22Rv1 (cell line): ENCODE measurements around the gene ALDH1A3.

Experiments used
- ZFX ChIP-seq: fragments of 450-650 bp; IDR thresholded peaks from 2 replicates; pipeline ENCODE4 v1.6.1; 2017; ENCODE audit warnings: antibody characterized with exemption, borderline replicate concordance
- TF ChIP-seq, protein P1 (sequence below): fragments of 450-650 bp; IDR thresholded peaks from 2 replicates; pipeline ENCODE4 v1.5.1; 2017; ENCODE audit warnings: mild to moderate bottlenecking

DNA sequence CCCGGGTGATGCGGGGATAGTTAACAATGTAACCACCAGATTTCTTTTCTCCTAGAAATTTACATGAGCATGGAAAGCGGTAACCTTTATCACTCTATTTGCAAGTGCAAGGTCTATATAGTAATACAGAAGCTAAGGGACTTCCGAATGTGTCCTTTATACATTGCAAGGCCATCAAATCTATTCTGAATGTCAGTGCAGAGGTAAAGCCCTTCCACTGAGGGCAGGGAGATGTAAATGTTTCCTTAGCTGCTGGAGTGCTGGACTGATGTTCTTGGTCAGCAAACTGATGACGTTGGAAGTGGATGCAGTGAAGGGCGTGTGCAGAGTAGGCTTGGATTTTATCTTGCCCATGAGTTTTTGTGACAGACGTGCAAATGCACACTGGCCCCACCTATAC lies 6.2 kb downstream of the ALDH1A3 start:
- TF ChIP-seq, protein P1, sequence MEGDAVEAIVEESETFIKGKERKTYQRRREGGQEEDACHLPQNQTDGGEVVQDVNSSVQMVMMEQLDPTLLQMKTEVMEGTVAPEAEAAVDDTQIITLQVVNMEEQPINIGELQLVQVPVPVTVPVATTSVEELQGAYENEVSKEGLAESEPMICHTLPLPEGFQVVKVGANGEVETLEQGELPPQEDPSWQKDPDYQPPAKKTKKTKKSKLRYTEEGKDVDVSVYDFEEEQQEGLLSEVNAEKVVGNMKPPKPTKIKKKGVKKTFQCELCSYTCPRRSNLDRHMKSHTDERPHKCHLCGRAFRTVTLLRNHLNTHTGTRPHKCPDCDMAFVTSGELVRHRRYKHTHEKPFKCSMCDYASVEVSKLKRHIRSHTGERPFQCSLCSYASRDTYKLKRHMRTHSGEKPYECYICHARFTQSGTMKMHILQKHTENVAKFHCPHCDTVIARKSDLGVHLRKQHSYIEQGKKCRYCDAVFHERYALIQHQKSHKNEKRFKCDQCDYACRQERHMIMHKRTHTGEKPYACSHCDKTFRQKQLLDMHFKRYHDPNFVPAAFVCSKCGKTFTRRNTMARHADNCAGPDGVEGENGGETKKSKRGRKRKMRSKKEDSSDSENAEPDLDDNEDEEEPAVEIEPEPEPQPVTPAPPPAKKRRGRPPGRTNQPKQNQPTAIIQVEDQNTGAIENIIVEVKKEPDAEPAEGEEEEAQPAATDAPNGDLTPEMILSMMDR: no peak
- no peak for TF ChIP-seq ZFX
